Aorta (tissue), 5 donors: Measurements from ENCODE around the gene COL4A2. TPM values are rescaled to one million over a fixed set of nuclear protein-coding genes. Genes with fewer than 3 reads are reported as not detected.

Source experiments
- ATAC-seq: fragments of 200-7000 bp; cut with Tn5 transposase; one replicate; pipeline ENCODE4 v1.9.1; 2022; ENCODE audit warnings: moderate library complexity; ENCODE audit not compliant: low FRiP score
- DNase-seq, 2 donors: peaks; one replicate each; pipeline ENCODE4 v3.0.0-alpha.2; 2020
- H3K27ac ChIP-seq, 2 donors: one replicate each; pipeline ENCODE4 v1.5.1; 2013; ENCODE audit warnings: low read length in 2 of 2, mild to moderate bottlenecking in 2 of 2, moderate library complexity in 2 of 2, control low read depth in 1 of 2, inconsistent platforms in 1 of 2, low read depth in 1 of 2
- H3K27me3 ChIP-seq, 2 donors: one replicate each; pipeline ENCODE4 v1.6.1; 2013; ENCODE audit warnings: control low read depth in 1 of 2, low read length in 1 of 2, mild to moderate bottlenecking in 1 of 2, moderate library complexity in 1 of 2; ENCODE audit not compliant: insufficient read depth in 2 of 2, control insufficient read depth in 1 of 2
- H3K36me3 ChIP-seq, 2 donors: one replicate each; pipeline ENCODE4 v1.6.1; 2013; ENCODE audit warnings: control low read depth in 1 of 2, low read length in 1 of 2, mild to moderate bottlenecking in 1 of 2; ENCODE audit not compliant: insufficient read depth in 2 of 2, control insufficient read depth in 1 of 2
- H3K4me1 ChIP-seq, 2 donors: one replicate each; pipeline ENCODE4 v1.6.1; 2013; ENCODE audit warnings: low read length in 2 of 2, control low read depth in 1 of 2, mild to moderate bottlenecking in 1 of 2, moderate library complexity in 1 of 2; ENCODE audit not compliant: insufficient read depth in 2 of 2, control insufficient read depth in 1 of 2
- H3K4me3 ChIP-seq, 2 donors: one replicate each; pipeline ENCODE4 v1.5.1; 2013; ENCODE audit warnings: low read length in 2 of 2, control low read depth in 1 of 2, mild to moderate bottlenecking in 1 of 2
- H3K9me3 ChIP-seq: one replicate; pipeline ENCODE4 v1.6.1; 2013; ENCODE audit warnings: mild to moderate bottlenecking, low read length; ENCODE audit not compliant: control insufficient read depth
- WGBS, 2 donors: extraction: QIAGEN DNeasy Blood & Tissue Kit; methylation state at CpG; one replicate each; pipeline ENCODE4 v1.1.7; 2013; 5-methylcytosine and 5-hydroxymethylcytosine counted together
- intact Hi-C, 2 donors: fragments of 100-400 bp; cut with DNase I; formaldehyde crosslinking; loops; one replicate each; pipeline versions ENCODE4 v1.14.2 to v1.15.0; 2022
- polyA plus RNA-seq, 2 donors: library from polyadenylated mRNA; stranded (reverse); fragments of 200-250 nt; gene quantifications; one replicate each; pipeline ENCODE4 v1.2.3, GENCODE V29; 2013
- total RNA-seq, 2 donors: library from RNA; stranded (reverse); fragmentation: NEBNext Ultra II Directional; extraction: Animal tissue kit (Norgen Biotek cat#: 25700); gene quantifications; one replicate each; pipeline ENCODE4 v1.2.1, GENCODE V29; 2021
- donor health status: healthy with polysubstance abuse.
- donor health status: Bipolar disorder and iron deficiency.
- donor health status: DM: no; HTN: no; CAD: no.
- donor health status: DM: no; HTN: no; CAD: no.
- donor health status: DM: yes; HTN: yes; CAD: no.

COL4A2 gene
- total and polyA plus RNA-seq, 4 donors, result 117 to 1,110 (median 681) TPM

DNA sequence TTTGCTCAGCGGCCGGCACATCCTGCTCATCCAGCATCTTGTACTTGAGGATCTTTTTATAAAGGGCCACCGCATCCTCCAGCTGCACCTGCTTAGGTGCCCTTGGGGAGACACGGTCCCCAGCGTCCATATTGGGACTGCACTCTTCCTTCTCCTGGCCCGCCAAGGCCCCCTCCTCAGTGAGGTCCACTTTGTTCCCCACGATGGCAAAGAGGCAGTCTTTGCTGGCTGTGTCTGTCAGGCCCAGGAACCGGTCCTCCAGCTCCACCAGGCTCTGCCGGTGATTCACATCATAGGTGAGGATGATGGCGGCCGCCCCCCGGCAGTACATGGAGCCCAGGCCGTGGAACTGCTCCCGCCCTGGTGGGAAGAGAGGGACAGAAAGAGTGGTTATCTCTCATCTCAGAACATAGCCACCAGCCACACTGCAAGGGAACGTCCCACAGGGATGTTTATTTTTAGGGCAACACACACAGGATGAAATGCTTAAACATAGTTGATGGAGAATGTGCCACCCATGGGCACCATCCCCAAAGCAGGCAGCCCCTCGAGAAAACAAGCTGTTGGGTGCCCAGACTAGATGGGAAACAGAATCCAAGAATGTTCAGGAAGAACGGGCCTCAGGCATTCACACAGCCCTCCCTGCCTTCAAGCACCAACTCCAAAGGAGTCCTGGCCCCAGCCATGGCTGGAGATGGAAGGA lies 216.9 kb downstream of the COL4A2 start:
- H3K27me3 ChIP-seq, result no peaks in the 10 kb centered on the region
- no peaks in the 10 kb centered on the region for H3K36me3 ChIP-seq
- H3K4me3 ChIP-seq, result no peak overlapping the region
- no peak for ATAC-seq
- H3K9me3 ChIP-seq, result no peaks in the 10 kb centered on the region
- peak overlapping the region; percentile 46 to 64 for H3K27ac ChIP-seq
- peaks cover 0 to 2% of the 10 kb centered on the region in 2 donors for H3K4me1 ChIP-seq
- intact Hi-C loops, result loop anchor here (5.0 kb wide), 2 partner anchors 33 to 38 kb away; partner anchors contain the start of gene RAB20 (in 1 of the 2)
- WGBS, 2 donors, result 60 to 62% methylated on average over 17 of the region's 17 CpGs
- DNase-seq, result no peak

DNA sequence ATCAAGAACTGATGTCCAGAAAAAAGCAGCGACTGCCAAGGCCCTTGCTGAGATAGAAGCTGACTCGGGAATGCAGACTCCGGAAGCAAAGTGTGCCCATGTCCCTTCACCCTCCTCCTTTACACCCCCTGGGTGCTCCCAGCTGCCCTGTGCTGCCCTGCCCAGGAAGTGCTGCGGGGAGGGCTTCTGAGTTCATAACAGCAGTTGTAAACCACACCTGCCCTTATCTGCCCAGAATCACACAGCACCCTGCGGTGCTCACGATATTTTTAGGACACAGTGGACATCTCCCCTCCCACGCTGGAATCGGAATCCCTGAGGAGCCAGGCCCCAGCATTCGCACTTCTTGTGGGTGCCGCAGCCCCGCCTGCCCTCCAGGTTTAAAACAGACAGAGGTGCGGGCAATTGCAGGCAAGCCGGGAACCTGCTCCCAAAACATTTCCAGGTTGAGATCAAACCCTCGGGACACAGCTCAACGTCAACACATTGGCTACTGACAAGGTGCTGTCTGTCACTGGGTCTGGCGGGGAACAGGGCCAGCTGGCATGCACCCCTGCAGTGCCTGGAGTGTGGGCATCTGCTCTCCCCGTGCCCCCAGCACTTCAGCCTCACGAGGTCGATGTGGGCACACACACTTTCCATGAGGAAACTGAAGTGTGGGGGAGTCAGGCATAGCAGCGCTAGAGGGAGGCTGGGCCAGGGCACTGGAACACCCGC lies 217.6 kb downstream of the COL4A2 start:
- no peak overlapping the region for H3K4me3 ChIP-seq
- peak overlapping the region; percentile 46 to 64 for H3K27ac ChIP-seq
- H3K36me3 ChIP-seq, result no peaks in the 10 kb centered on the region
- 18 to 20% methylated on average over 21 of the region's 21 CpGs for WGBS, 2 donors
- peak in 1 of 2 donors; percentile 74 for DNase-seq
- H3K9me3 ChIP-seq, result no peaks in the 10 kb centered on the region
- H3K27me3 ChIP-seq, result no peaks in the 10 kb centered on the region
- H3K4me1 ChIP-seq, result peaks cover 0 to 2% of the 10 kb centered on the region in 2 donors
- no peak for ATAC-seq
- intact Hi-C loops, result loop anchor here (5.0 kb wide), 2 partner anchors 33 to 38 kb away; partner anchors contain the start of gene RAB20 (in 1 of the 2)

DNA sequence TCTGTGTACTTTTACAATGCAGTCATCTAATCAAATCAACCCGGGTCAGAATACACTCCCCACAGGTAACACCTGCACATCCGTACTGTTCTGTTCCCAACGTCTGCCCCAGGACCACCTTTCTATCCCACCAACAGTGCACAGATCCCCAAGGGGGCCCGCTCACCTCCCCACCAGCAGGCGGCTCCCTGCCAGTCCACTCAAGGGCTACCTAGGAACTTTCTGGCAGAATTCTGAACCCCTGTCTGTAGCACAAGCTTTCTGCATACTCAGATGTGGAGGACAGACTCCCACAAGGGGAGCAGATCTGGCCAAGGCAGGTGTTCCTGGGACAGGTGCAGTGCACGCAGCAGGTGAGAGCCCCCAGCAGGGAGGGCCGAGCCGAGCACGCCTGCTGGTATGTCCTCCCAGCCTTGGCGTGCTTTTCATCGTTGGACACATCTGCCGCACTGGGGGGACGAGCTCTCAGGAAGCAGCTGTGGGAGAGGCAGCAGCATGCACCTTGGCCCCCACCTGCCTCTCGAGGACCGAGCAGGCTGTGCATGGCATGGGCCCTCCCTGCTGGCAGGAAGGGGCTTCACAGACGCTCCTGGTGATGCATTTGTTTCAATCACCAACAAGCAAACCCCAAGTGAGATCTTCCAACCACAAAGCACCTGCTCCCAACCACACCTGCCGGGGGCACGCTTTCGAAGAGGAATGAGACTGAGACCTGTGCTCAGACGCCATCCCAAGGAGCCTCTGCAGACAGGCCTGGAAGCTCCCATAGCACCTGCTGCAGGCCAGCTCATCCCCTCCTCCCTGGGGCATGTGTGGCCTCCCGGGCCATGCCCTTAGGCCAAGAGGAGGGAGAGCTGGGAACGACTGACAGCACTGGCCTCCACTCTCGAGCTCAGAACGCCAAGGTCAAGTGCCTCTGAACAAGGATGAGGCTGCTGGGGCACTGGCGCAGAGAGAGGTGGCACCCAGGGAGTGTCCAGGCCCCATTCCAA lies 218.5 kb downstream of the COL4A2 start:
- Histone ChIP-seq H3K4me1 (peaks cover 0 to 2% of the 10 kb centered on the region in 2 donors), H3K4me3 (no peak overlapping the region), H3K27ac (peak overlapping the region in 1 of 2 donors; percentile 64), H3K36me3 (no peaks in the 10 kb centered on the region), H3K9me3 (no peaks in the 10 kb centered on the region), H3K27me3 (no peaks in the 10 kb centered on the region)
- intact Hi-C loops, result no loop called here
- DNase-seq (peak in 1 of 2 donors; percentile 46), ATAC-seq (no peak)
- WGBS, 2 donors, result 72 to 74% methylated on average over 25 of the region's 25 CpGs

DNA sequence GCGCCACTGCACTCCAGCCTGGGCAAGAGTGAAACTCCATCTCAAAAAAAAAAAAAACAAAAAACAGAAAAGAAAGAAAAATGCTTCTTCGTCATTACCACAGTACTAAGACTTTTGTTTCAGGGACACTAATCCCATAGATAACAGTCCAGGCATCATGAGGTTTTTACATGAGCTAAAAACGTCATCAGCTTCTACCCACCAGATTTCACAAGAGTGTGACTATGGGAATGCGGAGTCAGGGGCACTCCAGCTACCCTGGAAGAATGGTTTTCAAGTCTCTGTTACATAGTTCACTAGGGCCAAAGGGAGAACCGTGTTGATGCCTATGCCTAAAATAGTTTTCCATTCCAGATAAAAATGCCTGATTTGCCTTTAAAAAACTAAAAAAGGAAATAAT lies 221.3 kb downstream of the COL4A2 start:
- no peaks in the 10 kb centered on the region for H3K9me3 ChIP-seq
- no peak overlapping the region for H3K4me3 ChIP-seq
- H3K27me3 ChIP-seq, result no peaks in the 10 kb centered on the region
- WGBS, 2 donors, result 17 to 25% methylated on average over 5 of the region's 5 CpGs
- H3K4me1 ChIP-seq, result peaks cover 0 to 2% of the 10 kb centered on the region in 2 donors
- peak overlapping the region in 1 of 2 donors; percentile 92 for H3K27ac ChIP-seq
- peak; percentile 41 for ATAC-seq
- DNase-seq, result peak in 1 of 2 donors; percentile 39
- no peaks in the 10 kb centered on the region for H3K36me3 ChIP-seq
- intact Hi-C loops, result no loop called here

DNA sequence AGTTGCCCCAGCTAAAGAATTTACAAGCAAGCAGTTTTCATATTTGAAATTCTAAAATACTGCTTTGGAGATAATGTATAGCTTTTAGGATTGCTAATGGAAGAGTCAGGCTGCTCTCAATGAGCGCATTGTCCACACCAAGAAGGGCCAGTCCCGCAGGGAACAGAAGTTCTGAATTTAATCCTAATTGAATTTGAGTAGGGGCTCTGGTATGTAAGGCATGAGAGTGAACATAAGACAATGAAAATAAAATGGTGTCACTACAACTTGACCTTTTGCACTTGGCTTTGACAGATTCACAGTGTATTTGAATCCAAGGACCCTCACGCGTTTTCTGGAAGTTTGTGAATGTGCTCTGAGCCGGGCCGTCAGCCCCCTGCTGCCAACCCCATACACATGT lies 221.8 kb downstream of the COL4A2 start:
- no peak for ATAC-seq
- no peaks in the 10 kb centered on the region for H3K27me3 ChIP-seq
- H3K27ac ChIP-seq, result peak overlapping the region; percentile 30 to 47
- no peak overlapping the region for H3K4me3 ChIP-seq
- peaks cover 0 to 2% of the 10 kb centered on the region in 2 donors for H3K4me1 ChIP-seq
- H3K9me3 ChIP-seq, result no peaks in the 10 kb centered on the region
- H3K36me3 ChIP-seq, result no peaks in the 10 kb centered on the region
- intact Hi-C loops, result no loop called here
- peak in 1 of 2 donors; percentile 12 for DNase-seq
- 90 to 92% methylated on average over 6 of the region's 6 CpGs for WGBS, 2 donors

DNA sequence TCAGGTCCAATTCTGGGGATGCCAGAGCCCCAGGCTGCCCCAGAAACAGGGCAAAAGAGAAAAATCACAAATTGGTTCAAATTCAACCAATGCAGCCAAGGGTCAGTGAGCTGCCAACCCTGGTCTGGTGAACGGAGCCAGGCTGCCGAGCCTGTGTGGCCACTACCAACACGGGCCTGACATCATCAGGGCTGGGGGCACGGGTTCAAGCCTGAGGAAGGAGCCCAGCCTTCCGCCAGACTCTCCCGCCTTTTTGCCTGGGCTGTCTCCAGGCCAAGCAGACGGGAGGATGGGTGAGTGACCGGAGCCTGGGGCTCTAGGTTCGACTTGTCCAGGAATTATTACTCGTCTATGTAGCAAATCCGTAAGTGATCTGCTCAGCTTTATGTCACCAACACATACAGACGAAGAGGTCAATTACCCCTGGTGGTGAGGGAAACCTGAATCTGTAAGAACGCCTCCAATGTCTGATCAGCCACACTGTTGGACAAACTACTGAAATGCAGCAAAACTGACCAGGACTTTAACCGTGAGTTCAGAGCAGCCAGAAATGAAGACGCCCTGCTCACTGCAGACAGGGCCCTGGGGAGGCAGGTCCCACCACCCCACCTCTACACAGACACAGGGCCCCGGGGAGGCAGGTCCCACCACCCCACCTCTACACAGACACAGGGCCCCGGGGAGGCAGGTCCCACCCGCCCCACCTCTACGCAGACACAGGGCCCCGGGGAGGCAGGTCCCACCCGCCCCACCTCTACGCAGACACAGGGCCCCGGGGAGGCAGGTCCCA lies 222.6 kb downstream of the COL4A2 start:
- Histone ChIP-seq H3K4me1 (peaks cover 0 to 2% of the 10 kb centered on the region in 2 donors), H3K27ac (peak overlapping the region; percentile 30 to 47)
- WGBS, 2 donors, result 50 to 55% methylated on average over 17 to 20 of the region's 23 CpGs

DNA sequence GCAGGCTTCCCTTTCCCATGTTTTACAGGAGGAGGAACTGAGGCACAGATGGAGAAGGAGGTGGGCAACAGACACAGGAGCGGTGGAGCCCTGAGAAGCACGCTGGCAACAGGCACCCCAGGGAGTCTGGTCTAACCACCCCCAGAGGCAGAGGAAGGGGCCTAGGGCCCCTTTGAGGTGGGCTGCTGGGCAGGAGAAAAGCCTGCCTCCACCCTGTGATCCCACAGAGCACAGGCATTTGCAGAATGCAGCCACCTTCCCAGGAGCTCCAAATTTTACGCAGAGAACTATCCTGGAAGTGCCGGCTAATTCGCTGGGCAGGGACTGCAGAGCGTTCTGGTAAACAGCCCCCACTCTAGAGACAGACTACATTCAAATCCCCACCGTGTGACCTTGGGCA lies 224.0 kb downstream of the COL4A2 start:
- no peak for DNase-seq
- H3K27ac ChIP-seq, result no peak overlapping the region
- H3K4me1 ChIP-seq, result no peaks in the 10 kb centered on the region
- H3K9me3 ChIP-seq, result no peaks in the 10 kb centered on the region
- no peak for ATAC-seq
- WGBS, 2 donors, result 95 to 97% methylated on average over 7 of the region's 7 CpGs
- no peaks in the 10 kb centered on the region for H3K36me3 ChIP-seq
- intact Hi-C loops, result no loop called here
- no peak overlapping the region for H3K4me3 ChIP-seq
- H3K27me3 ChIP-seq, result no peaks in the 10 kb centered on the region

More for the DNA sequence above, 222.6 kb downstream of the COL4A2 start:
- Histone ChIP-seq H3K27me3 (no peaks in the 10 kb centered on the region), H3K4me3 (no peak overlapping the region), H3K9me3 (no peaks in the 10 kb centered on the region), H3K36me3 (no peaks in the 10 kb centered on the region)
- peak in 1 of 2 donors; percentile 53 for DNase-seq
- intact Hi-C loops, result no loop called here
- peak; percentile 21 for ATAC-seq
